ENCODE data around the gene PSMD14. TPM values are rescaled to one million over a fixed set of nuclear protein-coding genes. Genes with fewer than 3 reads are reported as not detected.

PSMD14 gene
- total and polyA plus RNA-seq, 2 donors (not counting 1 experiment from before 2014, with no cell fraction given), result 69.2 to 87.5 TPM

DNA sequence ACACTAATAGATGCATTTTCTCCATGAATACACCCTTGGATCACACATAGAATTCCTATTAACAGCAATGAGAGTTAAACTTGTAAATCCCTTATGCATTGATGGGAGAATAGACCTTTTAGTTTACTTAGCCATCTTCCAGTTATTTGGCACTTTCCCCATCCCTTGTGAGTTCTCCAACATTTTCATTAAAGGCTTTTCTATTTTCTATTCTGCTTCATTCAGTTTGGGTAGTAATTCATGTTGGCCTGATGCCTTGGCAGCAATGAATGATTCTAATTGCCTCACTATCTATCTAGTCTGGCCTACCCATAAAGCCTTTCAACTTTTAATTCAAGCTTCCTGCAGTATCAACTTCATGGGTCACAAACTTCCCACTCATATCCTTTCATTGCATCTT lies 140.2 kb downstream of the PSMD14 start:
- Histone ChIP-seq H3K9ac (ENCODE audit: insufficient read depth, low read length) (no peak overlapping the region), H3K9me3 (ENCODE audit: control insufficient read depth, insufficient read depth, low read depth, low read length) (no peaks in the 10 kb centered on the region), H3K79me2 (ENCODE audit: control insufficient read depth, insufficient read depth, low read length) (no peaks in the 10 kb centered on the region), H2AFZ (ENCODE audit: low read length) (no peak overlapping the region), H3K36me3 (ENCODE audit: control insufficient read depth, insufficient read depth, low read length) (no peaks in the 10 kb centered on the region), H3K27ac (ENCODE audit: insufficient read depth, low read length) (no peak overlapping the region), H3K4me3 (replicated peaks in 1 of 4; ENCODE audit: control extremely low read depth in 1 of 4, insufficient read depth in 1 of 4, low read depth in 3 of 4, low read length in 4 of 4) (no peak overlapping the region), H4K20me1 (ENCODE audit: control insufficient read depth, extremely low read depth, insufficient read depth, low read length) (no peaks in the 10 kb centered on the region), H3K4me1 (ENCODE audit: control insufficient read depth, extremely low read depth, insufficient read depth, low read length) (no peaks in the 10 kb centered on the region), H3K4me2 (ENCODE audit: extremely low read depth, insufficient read depth, low read length) (no peak overlapping the region), H3K27me3 (ENCODE audit: control insufficient read depth, insufficient read depth, low read length) (peaks cover 2% of the 10 kb centered on the region)
- no peak for DNase-seq (ENCODE audit: low read depth in 2 of 2)
- no peak for TF ChIP-seq EZH2 (IDR thresholded peaks at IDR 0.05; ENCODE audit: low read length, missing control alignments)
- TF ChIP-seq, protein P1, sequence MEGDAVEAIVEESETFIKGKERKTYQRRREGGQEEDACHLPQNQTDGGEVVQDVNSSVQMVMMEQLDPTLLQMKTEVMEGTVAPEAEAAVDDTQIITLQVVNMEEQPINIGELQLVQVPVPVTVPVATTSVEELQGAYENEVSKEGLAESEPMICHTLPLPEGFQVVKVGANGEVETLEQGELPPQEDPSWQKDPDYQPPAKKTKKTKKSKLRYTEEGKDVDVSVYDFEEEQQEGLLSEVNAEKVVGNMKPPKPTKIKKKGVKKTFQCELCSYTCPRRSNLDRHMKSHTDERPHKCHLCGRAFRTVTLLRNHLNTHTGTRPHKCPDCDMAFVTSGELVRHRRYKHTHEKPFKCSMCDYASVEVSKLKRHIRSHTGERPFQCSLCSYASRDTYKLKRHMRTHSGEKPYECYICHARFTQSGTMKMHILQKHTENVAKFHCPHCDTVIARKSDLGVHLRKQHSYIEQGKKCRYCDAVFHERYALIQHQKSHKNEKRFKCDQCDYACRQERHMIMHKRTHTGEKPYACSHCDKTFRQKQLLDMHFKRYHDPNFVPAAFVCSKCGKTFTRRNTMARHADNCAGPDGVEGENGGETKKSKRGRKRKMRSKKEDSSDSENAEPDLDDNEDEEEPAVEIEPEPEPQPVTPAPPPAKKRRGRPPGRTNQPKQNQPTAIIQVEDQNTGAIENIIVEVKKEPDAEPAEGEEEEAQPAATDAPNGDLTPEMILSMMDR (conservative IDR thresholded peaks at IDR 0.05 in 1 of 2, IDR thresholded peaks at IDR 0.05 in 1 of 2; ENCODE audit: low read depth in 1 of 2, low read length in 2 of 2), result no peak

Other genes starting within 250 kb of the PSMD14 start
- 104 and 113 TPM in 2 replicates for gene TANK, start 148.0 kb upstream of the PSMD14 start, total RNA-seq
- gene TANK, start 148.0 kb upstream of the PSMD14 start, polyA plus RNA-seq, result 66.5 and 96.4 TPM in 2 replicates
- gene TBR1, start 107.9 kb downstream of the PSMD14 start, total RNA-seq, result not detected in 2 replicates
- 0.01 TPM in 1 of 2 replicates, not detected in the other for gene TBR1, start 107.9 kb downstream of the PSMD14 start, polyA plus RNA-seq

All from fibroblast of lung (primary cell).